GM12892 (cell line): ENCODE measurements around the gene ZNF777.
A peak's percentile ranks its signal among the peaks of the same experiment; 100 is the strongest.
"Not testable (repeated sequence)": the region's sequence is repeated elsewhere in the genome, so short reads cannot be mapped to it uniquely, and the experiment has no call there.

Source experiments
- DNase-seq: peaks from one replicate; pipeline ENCODE4 v3.0.0; 2011; ENCODE audit not compliant: insufficient read length
- FAIRE-seq: peaks from 2 replicates; lab custom pipeline; 2011; peaks lifted over from hg19 to GRCh38; lab: Jason Lieb, UNC
- POLR2A ChIP-seq: IDR thresholded peaks from 2 replicates; pipeline ENCODE4 v1.6.1; 2011; ENCODE audit warnings: low read depth, low read length, control low read depth
- POLR2AphosphoS5 ChIP-seq: IDR thresholded peaks from 2 replicates; pipeline ENCODE4 v1.6.1; 2011; ENCODE audit warnings: low read depth, low read length, control low read depth
- TAF1 ChIP-seq: IDR thresholded peaks from 2 replicates; pipeline ENCODE4 v1.6.1; 2011; ENCODE audit warnings: low read depth, mild to moderate bottlenecking, control low read depth, low read length, borderline replicate concordance

ZNF777 gene

GRCh38 chr7:149495785-149496641, 35.2 kb upstream of the ZNF777 start:
- TF ChIP-seq POLR2A, result no peak
- TF ChIP-seq TAF1, result no peak
- TF ChIP-seq POLR2AphosphoS5, result no peak
- FAIRE-seq, result peak; percentile 36
- no peak for DNase-seq

DNA sequence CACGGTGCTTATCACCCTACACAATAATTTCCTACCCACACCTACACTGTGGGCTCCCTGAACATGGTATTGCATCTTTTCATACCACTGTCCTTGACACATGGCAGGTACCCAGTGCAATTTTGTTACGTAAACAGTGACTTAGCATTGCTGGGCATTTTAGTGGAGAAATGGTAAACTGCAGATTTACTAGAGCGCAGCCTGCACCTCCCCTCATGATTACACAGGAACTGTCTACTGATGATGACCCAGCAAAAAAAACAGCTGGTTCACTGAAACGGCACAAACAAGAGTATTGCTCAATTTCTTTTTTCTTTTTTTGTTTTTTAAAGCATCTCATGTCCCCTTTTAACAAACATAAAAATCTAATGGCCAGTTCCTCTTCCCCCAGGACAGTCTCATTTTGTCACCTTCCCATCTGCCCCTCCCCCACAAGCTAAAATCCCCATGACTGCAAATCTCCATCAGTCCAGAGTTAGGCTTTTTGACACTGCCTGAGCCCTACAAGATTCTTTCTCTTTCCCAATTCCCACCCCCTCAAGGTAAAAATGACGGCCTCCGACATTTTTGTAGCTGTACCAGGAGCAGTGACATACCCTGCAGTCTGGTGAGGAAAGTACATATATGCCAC, 34.0 kb upstream of the ZNF777 start:
- TF ChIP-seq POLR2A, result no peak
- TF ChIP-seq POLR2AphosphoS5, result no peak
- FAIRE-seq, result no peak
- DNase-seq, result no peak

DNA sequence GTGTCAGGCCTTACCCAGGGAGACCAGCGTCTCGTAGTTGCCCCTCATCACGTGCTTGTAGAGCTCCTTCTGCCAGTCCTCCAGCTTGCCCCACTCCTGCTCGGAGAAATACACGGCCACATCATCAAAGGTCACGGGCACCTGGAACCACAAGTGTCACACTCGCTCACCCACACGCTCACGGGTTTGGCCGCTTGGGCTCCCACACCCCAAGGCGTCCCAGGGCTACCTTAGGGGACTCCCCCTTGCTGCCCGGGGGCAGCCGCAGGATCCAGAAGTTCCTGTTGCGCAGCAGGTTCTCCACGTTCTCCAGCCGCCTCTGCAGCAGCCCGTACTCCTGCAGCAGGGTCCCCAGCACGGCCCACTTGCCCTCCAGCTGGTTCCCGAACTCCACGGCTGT, 33.1 kb upstream of the ZNF777 start:
- not testable (repeated sequence) for DNase-seq, FAIRE-seq

DNA sequence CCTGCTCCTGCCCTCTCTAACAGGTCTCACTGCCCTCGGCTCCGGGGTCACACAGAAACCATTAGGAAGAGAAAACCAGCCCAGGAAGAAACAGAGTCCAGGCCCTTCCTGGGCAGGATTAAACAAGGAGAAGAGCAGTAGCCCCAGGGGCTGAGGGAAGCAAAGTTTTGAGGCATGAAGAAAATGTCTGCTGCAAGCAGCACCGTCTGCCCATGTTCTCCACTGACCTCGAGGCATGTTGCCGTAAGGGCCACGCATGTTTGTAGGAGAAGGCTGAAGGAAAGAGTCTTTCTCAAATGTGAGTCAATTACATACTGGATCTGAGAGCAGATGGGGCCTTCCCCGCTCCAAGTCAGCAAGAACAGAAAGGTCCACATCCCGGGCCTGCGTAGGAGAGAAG, 32.5 kb upstream of the ZNF777 start:
- FAIRE-seq, result no peak
- no peak for TF ChIP-seq TAF1
- TF ChIP-seq POLR2AphosphoS5, result no peak
- no peak for TF ChIP-seq POLR2A
- no peak for DNase-seq

- FAIRE-seq, result no peak
- TF ChIP-seq TAF1 (no peak), POLR2A (no peak), POLR2AphosphoS5 (no peak)
- DNase-seq, result no peak
These were observed 29.4 kb upstream of the ZNF777 start for GRCh38 chr7:149490083-149490760.

DNA sequence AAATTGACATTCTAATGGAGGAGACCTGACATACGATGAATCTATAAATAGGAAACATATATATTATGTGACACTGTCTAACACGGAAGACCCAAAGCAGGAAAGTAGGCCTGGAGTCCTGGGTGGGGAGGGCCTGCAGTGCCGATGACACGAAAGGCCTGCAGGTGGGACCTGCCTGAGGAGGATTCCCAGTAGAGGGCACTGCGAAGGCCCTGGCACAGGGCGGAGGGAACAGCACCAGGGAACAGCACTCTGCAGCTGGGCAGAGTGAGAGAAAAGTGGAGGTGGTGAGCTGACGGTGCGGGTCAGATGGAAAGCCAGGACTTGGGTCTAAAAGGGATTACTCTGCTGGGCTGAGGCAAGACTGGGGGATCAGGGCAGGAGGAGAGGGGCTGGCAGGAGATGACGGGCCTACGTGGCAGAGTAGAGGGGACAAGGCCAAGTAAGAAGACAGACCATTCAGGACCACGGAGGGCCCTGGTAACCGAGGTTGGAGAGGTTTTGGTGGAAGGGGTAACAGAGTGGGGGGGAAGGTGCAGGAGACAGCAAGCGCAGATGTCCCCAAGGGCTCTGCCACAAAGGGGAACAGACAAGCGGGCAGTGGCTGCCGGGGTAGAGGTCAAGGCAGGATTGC, 28.6 kb upstream of the ZNF777 start:
- TF ChIP-seq TAF1 (no peak), POLR2AphosphoS5 (no peak)

DNA sequence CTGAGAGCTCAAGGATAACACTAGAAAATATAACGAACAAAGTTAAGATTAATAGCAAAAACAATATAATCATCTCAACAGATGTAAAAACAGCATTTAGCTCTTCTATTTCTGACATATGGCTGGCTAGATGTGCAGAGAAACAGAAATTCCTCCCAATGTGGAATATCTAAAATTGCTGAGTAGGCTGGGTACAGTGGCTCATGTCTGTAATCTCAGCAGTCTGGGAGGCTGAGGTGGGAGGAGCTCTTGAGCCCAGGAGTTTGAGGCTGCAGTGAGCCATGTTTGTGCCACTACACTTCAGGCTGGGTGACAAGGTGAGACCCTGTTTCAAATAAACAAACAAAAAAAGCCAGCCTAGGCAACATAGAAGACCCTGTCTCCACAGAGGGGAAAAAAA, 18.7 kb upstream of the ZNF777 start:
- no peak for DNase-seq
- FAIRE-seq, result no peak
- TF ChIP-seq TAF1 (no peak), POLR2AphosphoS5 (no peak), POLR2A (no peak)

More for the DNA sequence above, 28.6 kb upstream of the ZNF777 start:
- DNase-seq (no peak), FAIRE-seq (no peak)

GRCh38 chr7:149478754-149479153, 17.9 kb upstream of the ZNF777 start:
- FAIRE-seq, result no peak
- DNase-seq, result no peak
- TF ChIP-seq POLR2A, result no peak

GRCh38 chr7:149477494-149478443, 16.9 kb upstream of the ZNF777 start:
- FAIRE-seq, result no peak

GRCh38 chr7:149476791-149477190, 15.9 kb upstream of the ZNF777 start:
- FAIRE-seq (no peak), DNase-seq (no peak)
- TF ChIP-seq TAF1, result no peak
- TF ChIP-seq POLR2AphosphoS5, result no peak
- TF ChIP-seq POLR2A, result no peak

More at GRCh38 chr7:149477494-149478443, 16.9 kb upstream of the ZNF777 start:
- TF ChIP-seq TAF1 (no peak), POLR2A (no peak), POLR2AphosphoS5 (no peak)
- DNase-seq, result no peak
